IPS-18a (cell line): ENCODE results near the gene VARS1.
A peak's percentile ranks its signal among the peaks of the same experiment; 100 is the strongest.
"Not testable (repeated sequence)": the region's sequence is repeated elsewhere in the genome, so short reads cannot be mapped to it uniquely, and the experiment has no call there.

Experiments
- H3K27ac ChIP-seq: one replicate; pipeline ENCODE4 v1.5.1; 2013; ENCODE audit warnings: low read length
- H3K27me3 ChIP-seq: one replicate; pipeline ENCODE4 v1.6.1; 2013; ENCODE audit warnings: mild to moderate bottlenecking, low read length; ENCODE audit not compliant: control insufficient read depth, insufficient read depth
- H3K36me3 ChIP-seq: one replicate; pipeline ENCODE4 v1.6.1; 2013; ENCODE audit warnings: low read depth, low read length; ENCODE audit not compliant: control insufficient read depth
- H3K4me1 ChIP-seq: one replicate; pipeline ENCODE4 v1.6.1; 2013; ENCODE audit warnings: low read depth, low read length; ENCODE audit not compliant: control insufficient read depth
- H3K4me3 ChIP-seq: one replicate; pipeline ENCODE4 v1.5.1; 2013; ENCODE audit warnings: low read length
- H3K9ac ChIP-seq: one replicate; pipeline ENCODE4 v1.6.1; 2013; ENCODE audit warnings: mild to moderate bottlenecking, low read length, moderate library complexity
- H3K9me3 ChIP-seq: one replicate; pipeline ENCODE4 v1.6.1; 2013; ENCODE audit warnings: low read depth, low read length; ENCODE audit not compliant: control insufficient read depth

Gene VARS1

DNA sequence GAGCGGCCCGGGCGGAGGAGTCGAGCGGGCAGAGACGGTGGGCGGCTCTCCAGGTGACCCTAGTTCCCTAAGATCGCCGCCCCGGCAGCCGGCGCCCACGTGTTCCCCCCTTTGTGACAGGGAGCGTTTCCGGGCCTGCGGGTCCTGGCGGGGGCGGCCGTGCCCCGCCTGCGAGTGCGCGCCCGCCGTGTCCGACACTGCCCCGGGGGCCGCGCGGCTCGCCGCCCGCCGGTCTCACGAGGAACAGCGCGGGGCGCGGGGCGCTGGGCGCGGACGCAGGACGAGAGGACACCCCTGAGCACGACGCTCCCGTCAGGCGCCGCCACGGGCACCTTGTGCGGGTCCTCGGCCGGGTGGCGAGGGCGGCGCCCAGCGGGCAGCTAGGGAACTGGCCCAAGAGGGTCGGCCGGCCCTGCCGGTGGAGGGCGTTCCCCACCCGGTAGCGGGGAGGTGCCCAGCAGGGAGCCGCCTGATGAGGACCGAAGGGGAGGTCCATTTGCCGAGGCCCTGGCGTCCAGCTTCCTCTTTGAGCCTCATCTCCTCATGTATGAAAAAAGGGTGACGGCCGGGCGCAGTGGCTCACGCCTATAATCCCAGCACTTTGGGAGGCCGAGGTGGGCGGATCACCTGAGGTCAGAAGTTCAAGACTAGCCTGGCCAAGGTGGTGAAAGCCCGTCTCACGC is at the start of gene VARS1:
VARS1 (minus strand) TSS at position 137 of the 683 bp plus-strand sequence. CDS start 535 bp downstream, outside the sequence.
- H3K4me3 ChIP-seq = peak within 1 kb of the TSS; percentile 100

GRCh38 chr6:31844507-31844906 is 49.0 kb upstream of the VARS1 start:
- H3K4me3 ChIP-seq = no peak overlapping the region
- no peak overlapping the region for H3K9ac ChIP-seq
- no peaks in the 10 kb centered on the region for H3K9me3 ChIP-seq
- H3K27ac ChIP-seq = no peak overlapping the region
- no peaks in the 10 kb centered on the region for H3K4me1 ChIP-seq
- H3K27me3 ChIP-seq = no peaks in the 10 kb centered on the region
- peaks cover 14% of the 10 kb centered on the region for H3K36me3 ChIP-seq

More for the DNA sequence above, at the start of gene VARS1:
- H3K9me3 ChIP-seq = no peaks in the 10 kb centered on the region
- H3K27me3 ChIP-seq = no peaks in the 10 kb centered on the region
- H3K4me1 ChIP-seq = peaks cover 5% of the 10 kb centered on the region
- H3K36me3 ChIP-seq = peaks cover 23% of the 10 kb centered on the region
- H3K27ac ChIP-seq = peak within 1 kb of the TSS; percentile 81
- peak within 1 kb of the TSS; percentile 99 for H3K9ac ChIP-seq

DNA sequence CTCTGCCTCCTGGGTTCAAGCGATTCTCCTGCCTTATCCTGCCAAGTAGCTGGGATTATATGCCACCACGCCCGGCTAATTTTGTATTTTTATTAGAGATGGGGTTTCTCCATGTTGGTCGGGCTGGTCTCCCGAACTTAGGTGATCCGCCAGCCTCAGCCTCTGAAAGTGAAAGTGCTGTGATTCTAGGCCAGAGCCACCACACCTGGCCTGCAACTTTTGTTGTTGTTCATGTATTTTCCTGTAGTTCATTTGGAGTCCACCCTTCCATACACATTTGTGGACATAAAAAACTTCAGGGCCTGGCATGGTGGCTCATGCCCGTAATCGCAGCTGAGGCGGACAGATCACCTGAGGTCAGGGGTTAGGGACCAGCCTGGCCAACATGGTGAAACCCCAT is 46.5 kb upstream of the VARS1 start:
- no peaks in the 10 kb centered on the region for H3K27me3 ChIP-seq
- no peaks in the 10 kb centered on the region for H3K9me3 ChIP-seq
- H3K36me3 ChIP-seq = peaks cover 38% of the 10 kb centered on the region
- no peak overlapping the region for H3K9ac ChIP-seq
- H3K4me1 ChIP-seq = no peaks in the 10 kb centered on the region
- H3K4me3 ChIP-seq = no peak overlapping the region
- H3K27ac ChIP-seq = no peak overlapping the region

DNA sequence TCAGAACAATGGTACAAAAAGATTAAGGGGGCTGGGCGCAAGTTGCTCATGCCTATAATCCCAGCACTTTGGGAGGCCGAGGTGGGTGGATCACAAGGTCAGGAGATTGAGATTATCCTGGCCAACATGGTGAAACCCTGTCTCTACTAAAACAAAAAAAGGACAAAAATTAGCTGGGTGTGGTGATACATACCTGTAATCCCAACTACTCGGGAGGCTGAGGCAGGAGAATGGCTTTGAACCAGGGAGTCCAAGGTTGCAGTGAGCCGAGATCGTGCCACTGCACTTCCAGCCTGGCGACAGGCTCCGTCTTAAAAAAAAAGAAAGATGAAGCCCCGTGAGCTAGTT is 44.2 kb upstream of the VARS1 start:
- H3K36me3 ChIP-seq = peaks cover 50% of the 10 kb centered on the region

DNA sequence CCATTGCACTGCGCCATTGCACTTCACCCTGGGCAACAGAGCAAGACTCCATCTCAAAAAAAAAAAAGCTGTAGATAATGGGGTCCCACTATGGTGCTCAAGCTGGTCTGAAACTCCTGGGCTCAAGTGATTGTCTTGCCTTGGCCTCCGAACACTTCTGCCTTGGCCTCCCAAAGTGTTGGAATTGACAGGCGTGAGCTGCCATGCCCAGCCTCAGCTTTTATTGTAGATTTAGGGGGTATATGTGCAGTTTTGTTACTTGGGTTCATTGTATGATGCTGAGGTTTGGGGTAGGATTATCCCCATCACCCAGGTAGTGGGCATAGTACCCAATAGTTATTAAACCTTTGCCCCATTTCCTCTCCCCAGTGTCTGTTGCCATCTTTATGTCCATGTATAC is 43.4 kb upstream of the VARS1 start:
- Histone ChIP-seq H3K27me3 (no peaks in the 10 kb centered on the region), H3K9me3 (no peaks in the 10 kb centered on the region), H3K9ac (no peak overlapping the region), H3K27ac (no peak overlapping the region), H3K4me3 (no peak overlapping the region), H3K36me3 (peaks cover 50% of the 10 kb centered on the region), H3K4me1 (no peaks in the 10 kb centered on the region)

More for the DNA sequence above, 44.2 kb upstream of the VARS1 start:
- H3K9ac ChIP-seq, H3K27me3 ChIP-seq, H3K9me3 ChIP-seq, H3K27ac ChIP-seq, H3K4me3 ChIP-seq, H3K4me1 ChIP-seq: not testable (repeated sequence)

- H3K36me3 ChIP-seq = peaks cover 50% of the 10 kb centered on the region
Measured at GRCh38 chr6:31838114-31838553, 42.6 kb upstream of the VARS1 start.

DNA sequence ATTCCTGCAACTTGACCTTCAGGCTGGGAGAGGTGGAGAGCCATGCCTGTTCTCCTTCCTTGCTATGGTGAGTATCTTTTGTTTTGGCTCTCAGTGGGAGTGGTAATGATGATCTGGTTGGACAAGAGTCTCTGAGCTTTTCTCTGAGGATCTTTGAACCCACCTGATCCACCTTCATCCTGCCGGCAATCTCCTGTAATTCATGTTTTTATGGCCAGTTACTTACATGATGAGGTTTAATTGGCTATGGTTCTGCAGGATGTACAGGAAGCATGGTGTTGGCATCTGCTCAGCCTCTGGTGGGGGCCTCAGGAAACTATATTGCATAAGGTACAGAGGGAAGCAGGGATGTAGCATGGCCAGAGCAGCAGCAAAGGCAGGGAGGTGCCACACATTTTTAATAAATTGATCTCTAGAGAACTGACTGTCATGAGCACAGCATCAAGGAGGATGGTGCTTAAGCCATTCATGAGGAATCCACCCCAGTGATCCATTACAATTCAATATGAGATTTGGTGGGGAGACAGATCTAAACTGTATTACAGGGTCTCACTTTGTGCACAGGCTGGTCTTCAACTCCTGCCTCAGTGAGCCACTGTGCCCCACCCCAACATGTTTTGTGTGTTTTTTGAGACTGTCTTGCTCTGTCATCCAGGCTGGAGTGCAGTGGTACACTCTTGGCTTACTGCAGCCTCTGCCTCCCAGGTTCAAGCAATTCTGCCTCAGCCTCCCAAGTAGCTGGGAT is 42.0 kb upstream of the VARS1 start:
- no peaks in the 10 kb centered on the region for H3K4me1 ChIP-seq
- no peaks in the 10 kb centered on the region for H3K9me3 ChIP-seq
- H3K27ac ChIP-seq = no peak overlapping the region
- peaks cover 50% of the 10 kb centered on the region for H3K36me3 ChIP-seq
- no peaks in the 10 kb centered on the region for H3K27me3 ChIP-seq
- no peak overlapping the region for H3K9ac ChIP-seq
- H3K4me3 ChIP-seq = peak overlapping the region; percentile 95

More at GRCh38 chr6:31838114-31838553, 42.6 kb upstream of the VARS1 start:
- not testable (repeated sequence) for H3K9me3 ChIP-seq, H3K27ac ChIP-seq, H3K4me1 ChIP-seq, H3K27me3 ChIP-seq, H3K9ac ChIP-seq
- peak overlapping the region; percentile 95 for H3K4me3 ChIP-seq

GRCh38 chr6:31836474-31837368 is 41.2 kb upstream of the VARS1 start:
- Histone ChIP-seq H3K27ac (no peak overlapping the region), H3K4me1 (no peaks in the 10 kb centered on the region), H3K4me3 (peak overlapping the region; percentile 95), H3K9me3 (no peaks in the 10 kb centered on the region), H3K27me3 (no peaks in the 10 kb centered on the region), H3K36me3 (peaks cover 50% of the 10 kb centered on the region), H3K9ac (peak overlapping the region; percentile 94)

GRCh38 chr6:31836047-31836473 is 40.5 kb upstream of the VARS1 start:
- peaks cover 50% of the 10 kb centered on the region for H3K36me3 ChIP-seq
- H3K27ac ChIP-seq = no peak overlapping the region
- H3K9ac ChIP-seq = peak overlapping the region; percentile 94
- H3K4me3 ChIP-seq = peak overlapping the region; percentile 95
- H3K9me3 ChIP-seq = no peaks in the 10 kb centered on the region
- no peaks in the 10 kb centered on the region for H3K4me1 ChIP-seq
- no peaks in the 10 kb centered on the region for H3K27me3 ChIP-seq

GRCh38 chr6:31834367-31835250 is 39.1 kb upstream of the VARS1 start:
- Histone ChIP-seq H3K9ac (peak overlapping the region; percentile 94), H3K36me3 (peaks cover 37% of the 10 kb centered on the region)

More at GRCh38 chr6:31834367-31835250, 39.1 kb upstream of the VARS1 start:
- no peaks in the 10 kb centered on the region for H3K9me3 ChIP-seq
- H3K27me3 ChIP-seq = no peaks in the 10 kb centered on the region
- H3K4me1 ChIP-seq = no peaks in the 10 kb centered on the region
- peak overlapping the region; percentile 95 for H3K4me3 ChIP-seq
- peak overlapping the region; percentile 91 for H3K27ac ChIP-seq
